Measurements from ENCODE around the gene NLGN2.
"Not testable (repeated sequence)": the region's sequence is repeated elsewhere in the genome, so short reads cannot be mapped to it uniquely, and the experiment has no call there.

Gene NLGN2

DNA sequence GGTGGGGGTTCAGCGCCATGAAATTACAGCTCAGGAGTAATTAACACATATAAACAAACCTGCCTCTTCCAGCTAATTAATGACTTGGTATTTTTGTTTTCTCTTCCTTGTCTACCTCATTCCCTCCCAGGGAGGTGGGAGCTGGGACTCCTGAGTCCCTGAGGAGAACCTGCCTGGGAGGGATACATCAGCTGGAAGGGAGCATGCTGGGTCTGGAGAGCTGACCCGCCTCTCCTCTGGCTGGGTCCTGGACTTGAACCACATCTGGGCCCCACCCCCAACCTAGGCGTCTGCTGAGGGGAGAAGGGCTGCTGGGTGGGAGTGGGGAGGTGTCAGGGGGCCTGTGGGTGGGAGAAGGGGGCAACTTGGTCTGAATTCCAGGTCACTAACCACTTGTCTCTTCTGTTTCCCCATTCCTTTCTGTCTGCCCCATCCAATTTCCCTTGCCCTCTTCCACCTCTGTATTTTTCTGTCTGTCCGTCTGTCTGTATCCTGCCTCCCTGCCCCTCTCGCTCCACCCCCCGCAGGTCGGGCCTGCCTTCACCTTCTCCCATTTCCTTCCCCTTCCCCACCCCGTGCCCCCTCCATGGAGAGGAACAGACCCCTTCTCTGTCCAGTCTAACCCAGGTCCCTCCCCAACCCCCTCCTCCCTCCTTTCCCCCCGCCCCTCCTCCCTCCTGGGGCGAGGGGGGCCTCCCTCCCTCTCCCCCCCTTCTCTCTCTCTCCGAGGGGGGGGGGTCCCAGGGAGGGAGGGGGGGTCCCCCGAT is at the start of gene NLGN2:
Gene NLGN2 (plus strand): TSS at position 361 of the 767 bp plus-strand sequence. CDS start 411 bp downstream, outside the sequence.
- DNase-seq, result no peak

GRCh38 chr17:7361906-7362305 is 45.7 kb upstream of the NLGN2 start:
- no peak for DNase-seq

GRCh38 chr17:7363311-7363710 is 44.3 kb upstream of the NLGN2 start:
- no peak for DNase-seq

GRCh38 chr17:7365963-7366362 is 41.7 kb upstream of the NLGN2 start:
- DNase-seq, result not testable (repeated sequence)

DNA sequence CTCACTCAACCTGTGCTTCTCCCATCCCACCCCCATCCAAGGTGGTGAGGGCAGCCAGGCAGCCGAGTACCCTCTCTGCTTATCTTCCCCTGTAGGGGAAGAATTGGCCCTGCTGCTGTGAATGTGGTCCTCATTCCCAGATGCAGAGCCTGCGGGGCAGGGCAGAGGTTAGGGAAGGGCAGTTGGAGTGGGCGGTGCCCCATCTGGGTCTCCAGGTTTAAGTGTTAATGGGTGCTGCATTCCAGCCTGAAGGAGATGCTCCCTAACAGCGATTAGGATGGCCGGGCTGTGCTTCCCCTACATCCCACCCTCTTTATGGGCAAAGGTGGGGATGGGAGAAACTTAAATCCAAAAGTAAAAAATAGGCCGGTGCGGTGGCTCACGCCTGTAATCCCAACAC is 40.6 kb upstream of the NLGN2 start:
- no peak for DNase-seq

DNA sequence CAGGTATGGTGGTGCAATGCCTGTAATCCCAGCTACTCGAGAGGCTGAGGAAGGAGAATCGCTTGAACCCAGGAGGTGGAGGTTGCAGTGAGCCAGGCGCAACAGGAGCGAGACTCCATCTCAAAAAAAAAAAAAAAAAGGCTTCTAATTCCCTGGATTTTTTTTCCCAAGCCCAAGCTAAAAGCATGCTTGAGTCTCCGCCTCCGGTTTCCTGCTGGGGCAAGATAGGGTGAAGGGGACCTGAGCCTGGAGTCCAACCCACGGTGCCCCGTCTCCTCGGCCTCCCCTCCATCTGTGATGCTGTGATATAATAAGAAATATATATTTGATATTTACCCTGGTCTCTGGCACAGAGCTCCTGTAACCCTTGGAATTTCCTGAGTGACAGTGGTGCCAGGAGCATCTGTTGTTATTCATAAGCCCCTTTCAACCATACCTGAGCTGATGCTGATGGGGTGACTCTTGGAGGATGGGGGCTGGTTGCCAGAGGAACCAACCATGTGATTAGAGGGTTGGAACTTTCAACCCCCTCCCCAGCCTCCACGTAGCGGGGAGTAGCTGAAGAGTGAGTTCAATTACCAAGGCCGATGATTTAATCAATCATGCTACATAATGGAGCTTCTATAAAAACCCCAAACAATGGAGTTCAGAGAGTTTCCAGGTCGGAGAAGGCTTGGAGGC is 39.6 kb upstream of the NLGN2 start:
- no peak for DNase-seq

- not testable (repeated sequence) for DNase-seq
Observed at GRCh38 chr17:7368599-7368994, 39.0 kb upstream of the NLGN2 start.

GRCh38 chr17:7369825-7370224 is 37.8 kb upstream of the NLGN2 start:
- no peak for DNase-seq

DNA sequence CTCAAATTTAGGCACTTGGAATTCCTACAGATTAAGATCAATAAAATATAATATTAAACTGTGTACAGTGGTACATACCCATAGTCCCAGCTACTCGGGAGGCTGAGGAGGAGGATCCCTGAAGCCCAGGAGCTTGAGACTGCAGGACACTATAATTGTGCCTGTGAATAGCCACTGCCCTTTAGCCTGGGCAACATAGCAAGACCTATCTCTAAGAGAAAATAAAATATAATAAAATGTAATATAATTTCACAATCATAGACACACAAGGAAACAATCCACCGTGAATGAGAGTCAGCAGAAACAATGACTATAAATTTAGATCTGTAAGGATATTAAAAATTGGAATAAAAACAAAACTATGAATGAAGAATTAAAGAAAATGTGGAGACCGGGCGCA is 36.8 kb upstream of the NLGN2 start:
- DNase-seq, result no peak

GRCh38 chr17:7374353-7374752 is 33.3 kb upstream of the NLGN2 start:
- DNase-seq, result no peak

DNA sequence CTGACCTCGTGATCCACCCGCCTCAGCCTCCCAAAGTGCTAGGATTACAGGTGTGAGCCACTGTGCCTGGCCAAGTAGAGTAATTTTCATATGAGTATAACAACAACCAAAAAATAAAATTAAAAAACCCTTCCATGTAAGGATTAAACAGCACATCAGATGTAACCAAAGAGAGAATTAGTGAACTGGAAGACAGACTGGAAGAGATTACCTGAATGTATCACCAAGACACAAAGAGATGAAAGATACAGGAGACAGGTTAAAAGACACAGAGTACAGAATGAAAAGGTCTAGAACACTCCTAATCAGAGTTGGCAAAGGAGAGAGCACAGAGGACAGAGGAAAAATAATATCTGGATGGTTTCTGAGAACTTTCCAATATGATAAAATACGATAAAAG is 28.5 kb upstream of the NLGN2 start:
- no peak for DNase-seq

DNA sequence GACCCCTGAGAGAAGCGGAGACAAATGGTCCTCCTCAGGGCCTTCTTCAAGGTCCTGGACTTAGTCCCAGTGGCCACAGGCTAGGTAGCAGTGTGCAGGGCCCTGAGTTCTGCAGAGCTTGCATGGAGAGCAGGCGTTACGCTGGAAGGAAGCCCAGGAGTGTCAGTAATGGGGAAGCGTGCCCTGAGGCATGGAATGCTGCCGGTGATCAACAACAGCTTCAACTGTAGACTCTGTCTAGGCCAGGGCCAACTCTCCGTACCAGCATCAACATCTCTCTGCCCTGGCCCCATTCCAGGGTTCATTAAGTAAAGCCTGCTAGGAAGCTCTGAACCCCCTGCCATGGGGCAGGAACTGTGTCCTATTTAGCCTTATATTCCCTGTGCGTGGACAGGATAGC is 27.3 kb upstream of the NLGN2 start:
- DNase-seq, result peak; percentile 87

- DNase-seq, result peak; percentile 20
Observed at GRCh38 chr17:7380855-7381683, 26.6 kb upstream of the NLGN2 start, which contains the start of gene TNK1. TNK1 (plus strand) TSS chr17:7381089; CDS start chr17:7382927, 1,838 bp downstream.

- DNase-seq, result no peak
Observed at GRCh38 chr17:7382901-7383300, 24.7 kb upstream of the NLGN2 start.

GRCh38 chr17:7383371-7383741 is 24.3 kb upstream of the NLGN2 start:
- DNase-seq, result no peak

- DNase-seq, result no peak
Observed at GRCh38 chr17:7383742-7384488, 23.7 kb upstream of the NLGN2 start.

DNA sequence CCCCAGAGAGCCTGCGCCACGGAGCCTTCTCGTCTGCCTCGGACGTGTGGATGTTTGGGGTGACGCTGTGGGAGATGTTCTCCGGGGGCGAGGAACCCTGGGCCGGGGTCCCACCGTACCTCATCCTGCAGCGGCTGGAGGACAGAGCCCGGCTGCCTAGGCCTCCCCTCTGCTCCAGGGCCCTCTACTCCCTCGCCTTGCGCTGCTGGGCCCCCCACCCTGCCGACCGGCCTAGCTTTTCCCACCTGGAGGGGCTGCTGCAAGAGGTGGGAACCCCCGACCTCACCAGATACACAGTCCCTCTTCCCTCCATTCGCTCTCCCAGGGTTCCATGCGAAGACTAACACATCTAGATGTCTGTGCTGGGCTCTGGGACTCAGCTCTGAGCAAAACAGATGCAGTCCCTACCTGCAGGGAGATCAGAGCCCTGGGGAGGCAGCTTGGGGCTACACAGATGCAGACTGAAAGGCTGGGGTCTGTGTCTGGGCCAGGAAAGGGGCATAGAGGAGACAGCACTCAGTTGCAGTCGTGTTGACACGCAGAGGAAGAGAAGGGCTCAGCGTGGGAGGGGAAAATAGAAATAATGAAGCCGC is 23.1 kb upstream of the NLGN2 start:
- DNase-seq, result no peak

- DNase-seq, result no peak
Observed at GRCh38 chr17:7388856-7389255, 18.8 kb upstream of the NLGN2 start.

DNA sequence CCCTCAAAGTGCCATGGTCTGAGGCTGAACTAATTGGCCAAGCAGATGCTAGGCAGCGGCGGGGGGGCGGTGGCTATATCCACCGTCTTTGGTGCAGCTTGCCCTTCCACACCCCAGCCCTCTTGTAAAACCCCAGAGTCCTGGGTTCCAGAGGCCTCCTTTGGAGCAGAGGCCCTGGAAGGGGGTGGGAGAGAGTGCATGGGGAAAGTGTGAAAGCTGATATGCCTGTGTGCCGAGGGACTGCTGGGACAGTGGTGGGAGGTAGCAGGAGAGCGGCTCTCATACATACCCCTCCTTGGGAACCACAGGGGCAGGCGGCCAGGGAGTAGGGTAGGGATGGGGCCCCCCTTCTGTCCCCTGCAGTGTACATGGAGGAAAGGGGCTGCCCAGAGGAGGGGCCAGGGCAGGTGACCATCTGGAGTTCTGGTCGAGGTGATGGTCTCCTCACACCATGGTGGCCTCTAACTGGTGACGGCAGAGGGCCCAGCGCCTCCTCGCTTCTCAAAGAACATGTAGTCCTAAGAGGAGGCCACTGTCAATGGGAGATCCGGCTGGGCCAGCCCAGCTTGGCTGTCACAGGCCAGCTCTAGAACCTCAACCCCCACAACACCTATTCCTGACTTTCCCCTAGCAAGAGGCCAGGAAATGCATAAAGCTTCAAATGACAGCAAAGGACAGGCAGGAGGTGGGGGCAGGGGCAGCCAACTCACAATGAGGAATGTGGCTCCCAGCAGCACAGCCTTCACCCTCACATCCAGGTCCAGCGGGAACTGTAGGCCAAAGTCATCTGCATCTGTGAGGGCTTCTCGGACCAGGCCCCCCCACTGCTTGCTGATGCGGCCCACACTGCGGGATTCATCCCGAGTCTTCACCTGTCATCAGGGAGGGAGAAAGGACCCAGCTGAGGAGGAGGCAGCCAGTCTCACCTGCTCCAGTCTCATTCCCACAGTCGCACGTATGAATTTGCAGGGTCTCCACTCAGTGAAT is 17.4 kb upstream of the NLGN2 start:
- DNase-seq, result no peak

DNA sequence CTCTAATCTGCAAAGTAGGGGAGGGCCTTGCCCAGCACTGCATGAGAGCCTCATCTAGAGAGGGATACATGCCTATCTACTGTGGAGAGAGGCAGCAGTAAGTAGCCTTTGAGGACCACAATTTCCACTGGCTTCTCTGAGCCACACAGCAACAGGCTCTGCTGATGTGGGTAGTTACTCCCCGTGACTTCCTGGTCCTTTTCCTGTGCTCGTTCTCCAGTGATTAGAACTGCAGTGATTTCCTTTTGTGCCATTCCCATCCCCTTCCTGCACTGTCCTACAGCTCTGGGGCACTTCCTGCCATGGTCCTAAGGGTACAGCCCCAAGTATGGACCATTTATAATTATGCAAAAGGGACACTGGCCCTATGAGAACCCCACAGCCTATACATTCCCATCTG is 16.3 kb upstream of the NLGN2 start:
- DNase-seq, result no peak
